Activated CD8-positive, alpha-beta T cell treated with anti-CD3 and anti-CD28 coated beads for 36 hours (primary cell): Measurements from ENCODE around the gene CASP2. TPM values are rescaled to one million over a fixed set of nuclear protein-coding genes. Genes with fewer than 3 reads are reported as not detected.

ENCODE experiments used
- ATAC-seq: fragments of 200-7000 bp; cut with Tn5 transposase; one replicate; pipeline ENCODE4 v1.10.0; 2021; ENCODE audit warnings: mild to moderate bottlenecking, moderate library complexity
- CTCF ChIA-PET: fragments of 350-600 bp; sonication (Branson Sonifier 250); formaldehyde crosslinking; loops from one replicate; lab custom pipeline; 2021; ENCODE audit warnings: antibody characterized with exemption; lab: Charles Lee
- POLR2A ChIA-PET: fragments of 350-600 bp; sonication (Branson Sonifier 250); formaldehyde crosslinking; loops from one replicate; lab custom pipeline; 2021; ENCODE audit warnings: antibody characterized with exemption; lab: Charles Lee
- DNase-seq: peaks from one replicate; pipeline ENCODE4 v3.0.0-alpha.2; 2020
- H3K27ac Mint-ChIP-seq: one replicate; pipeline ENCODE4 v1.8.0; 2021; ENCODE audit warnings: mild to moderate bottlenecking, mixed read lengths
- H3K27me3 Mint-ChIP-seq: one replicate; pipeline ENCODE4 v1.8.0; 2021; ENCODE audit warnings: mixed read lengths
- H3K36me3 Mint-ChIP-seq: one replicate; pipeline ENCODE4 v1.8.0; 2021; ENCODE audit warnings: low read depth, mixed read lengths
- H3K4me1 Mint-ChIP-seq: one replicate; pipeline ENCODE4 v1.8.0; 2021; ENCODE audit warnings: low read depth, mixed read lengths
- H3K4me3 Mint-ChIP-seq: one replicate; pipeline ENCODE4 v1.8.0; 2021; ENCODE audit warnings: mild to moderate bottlenecking, moderate library complexity, mixed read lengths
- H3K9me3 Mint-ChIP-seq: one replicate; pipeline ENCODE4 v1.8.0; 2021; ENCODE audit warnings: mixed read lengths
- CTCF ChIP-seq: fragments of 200-600 bp; IDR thresholded peaks from one replicate; pipeline ENCODE4 v1.8.0; 2022; ENCODE audit warnings: antibody characterized with exemption, mild to moderate bottlenecking
- intact Hi-C: fragments of 100-400 bp; cut with micrococcal nuclease; formaldehyde crosslinking; loops from one replicate; pipeline ENCODE4 v1.10.0; 2022
- total RNA-seq, 2 experiments: library from RNA; stranded (reverse); gene quantifications; one replicate each; pipeline ENCODE4 v1.2.3, GENCODE V29; 2021

The CASP2 gene
- total RNA-seq, 2 experiments from 2014 or later = 79.6 to 80.9 TPM

- Mint-ChIP-seq H3K9me3 (peaks cover 8% of the 10 kb centered on the region), H3K36me3 (peaks cover 7% of the 10 kb centered on the region), H3K27me3 (no peaks in the 10 kb centered on the region), H3K4me1 (peaks cover 51% of the 10 kb centered on the region), H3K4me3 (no peak overlapping the region), H3K27ac (no peak overlapping the region)
- ATAC-seq (no peak), DNase-seq (no peak)
- TF ChIP-seq CTCF = no peak
- POLR2A ChIA-PET = no interaction called here
- CTCF ChIA-PET = interaction anchor here (0.8 to 7.9 kb wide), 8 partner anchors 15 to 174 kb away, joined by 3 to 211 read pairs (median 6); no protein-coding TSS in a partner anchor
- intact Hi-C loops = no loop called here
Measured at GRCh38 chr7:143243111-143243510, 45.0 kb upstream of the CASP2 start.

- TF ChIP-seq CTCF = no peak
- no peak overlapping the region for H3K4me3 Mint-ChIP-seq
- H3K27me3 Mint-ChIP-seq = no peaks in the 10 kb centered on the region
- ATAC-seq (no peak), DNase-seq (no peak)
- H3K9me3 Mint-ChIP-seq = peaks cover 8% of the 10 kb centered on the region
- intact Hi-C loops = loop anchor here (2.0 kb wide), 1 partner anchor 47 kb away; no protein-coding TSS in a partner anchor
- peak overlapping the region; percentile 18 for H3K27ac Mint-ChIP-seq
- peaks cover 7% of the 10 kb centered on the region for H3K36me3 Mint-ChIP-seq
- ChIA-PET CTCF (interaction anchor here (0.8 to 7.9 kb wide), 7 partner anchors 14 to 173 kb away, joined by 3 to 211 read pairs (median 6); no protein-coding TSS in a partner anchor), POLR2A (no interaction called here)
- H3K4me1 Mint-ChIP-seq = peaks cover 54% of the 10 kb centered on the region
Measured at GRCh38 chr7:143243614-143244013, 44.5 kb upstream of the CASP2 start.

- intact Hi-C loops = loop anchor here (2.0 kb wide), 1 partner anchor 46 kb away; no protein-coding TSS in a partner anchor
- no peak overlapping the region for H3K4me3 Mint-ChIP-seq
- peaks cover 61% of the 10 kb centered on the region for H3K4me1 Mint-ChIP-seq
- POLR2A ChIA-PET = interaction anchor here (1.8 kb wide), 1 partner anchor 19 kb away, joined by 5 read pairs; the partner anchor contains the start of gene GSTK1
- TF ChIP-seq CTCF = no peak
- H3K36me3 Mint-ChIP-seq = peaks cover 12% of the 10 kb centered on the region
- ATAC-seq (no peak), DNase-seq (no peak)
- CTCF ChIA-PET = interaction anchor here (0.9 to 7.9 kb wide), 7 partner anchors 11 to 173 kb away, joined by 3 to 211 read pairs (median 6); no protein-coding TSS in a partner anchor
- H3K27ac Mint-ChIP-seq = peak overlapping the region; percentile 80
- H3K27me3 Mint-ChIP-seq = no peaks in the 10 kb centered on the region
- H3K9me3 Mint-ChIP-seq = peaks cover 11% of the 10 kb centered on the region
Measured at GRCh38 chr7:143244321-143244720, 43.8 kb upstream of the CASP2 start.

- POLR2A ChIA-PET = interaction anchor here (0.8 to 1.8 kb wide), 3 partner anchors 18 to 65 kb away, joined by 3 to 6 read pairs (median 5); partner anchors contain the start of genes CASP2 and GSTK1
- no peak for DNase-seq
- Mint-ChIP-seq H3K27me3 (no peaks in the 10 kb centered on the region), H3K36me3 (peaks cover 18% of the 10 kb centered on the region), H3K4me3 (no peak overlapping the region), H3K4me1 (peaks cover 66% of the 10 kb centered on the region), H3K27ac (peak overlapping the region; percentile 86), H3K9me3 (peaks cover 17% of the 10 kb centered on the region)
- CTCF ChIA-PET = interaction anchor here (0.8 to 7.9 kb wide), 10 partner anchors 10 to 242 kb away, joined by 3 to 211 read pairs (median 4); no protein-coding TSS in a partner anchor
- ATAC-seq = peak; percentile 68
- intact Hi-C loops = loop anchor here (2.0 to 5.0 kb wide), 2 partner anchors 37 to 46 kb away; partner anchors contain the start of gene TMEM139
- no peak for TF ChIP-seq CTCF
Measured at GRCh38 chr7:143245123-143245522, 43.0 kb upstream of the CASP2 start.

- intact Hi-C loops = loop anchor here (5.0 kb wide), 1 partner anchor 35 kb away; the partner anchor contains the start of gene TMEM139
- POLR2A ChIA-PET = interaction anchor here (0.7 to 1.4 kb wide), 2 partner anchors 40 to 62 kb away, joined by 3 read pairs; no protein-coding TSS in a partner anchor
- Mint-ChIP-seq H3K4me3 (no peak overlapping the region), H3K4me1 (peaks cover 77% of the 10 kb centered on the region), H3K27ac (no peak overlapping the region), H3K27me3 (no peaks in the 10 kb centered on the region), H3K9me3 (peaks cover 24% of the 10 kb centered on the region), H3K36me3 (peaks cover 29% of the 10 kb centered on the region)
- DNase-seq (no peak), ATAC-seq (no peak)
- no peak for TF ChIP-seq CTCF
- CTCF ChIA-PET = interaction anchor here (1.1 to 2.8 kb wide), 5 partner anchors 10 to 133 kb away, joined by 3 to 15 read pairs (median 4); no protein-coding TSS in a partner anchor
Measured at GRCh38 chr7:143247372-143247771, 40.8 kb upstream of the CASP2 start.
